Activated effector memory CD4-positive, alpha-beta T cell treated with Interleukin-2 at 50 U/mL for 16 hours (primary cell): Measurements from ENCODE around the gene MET.
"Not testable (repeated sequence)": the region's sequence is repeated elsewhere in the genome, so short reads cannot be mapped to it uniquely, and the experiment has no call there.

ENCODE experiments used
- DNase-seq: peaks from one replicate; pipeline ENCODE4 v3.0.0-alpha.2; 2020

MET gene

GRCh38 chr7:116698930-116699721 is 27.1 kb downstream of the MET start:
- DNase-seq = no peak

- DNase-seq = no peak
Observed at GRCh38 chr7:116699722-116700120, 27.7 kb downstream of the MET start.

GRCh38 chr7:116702046-116702785 is 30.2 kb downstream of the MET start:
- no peak for DNase-seq

- no peak for DNase-seq
Observed at GRCh38 chr7:116704650-116705228, 32.7 kb downstream of the MET start.

- DNase-seq = no peak
Observed at GRCh38 chr7:116705419-116705818, 33.4 kb downstream of the MET start.

- no peak for DNase-seq
Observed at GRCh38 chr7:116706668-116707126, 34.7 kb downstream of the MET start.

GRCh38 chr7:116707289-116707688 is 35.3 kb downstream of the MET start:
- DNase-seq = no peak

- DNase-seq = no peak
Observed at GRCh38 chr7:116708248-116708647, 36.3 kb downstream of the MET start.

- DNase-seq = no peak
Observed at GRCh38 chr7:116708861-116709260, 36.9 kb downstream of the MET start.

- no peak for DNase-seq
Observed at GRCh38 chr7:116709336-116709735, 37.3 kb downstream of the MET start.

GRCh38 chr7:116710764-116711452 is 38.9 kb downstream of the MET start:
- no peak for DNase-seq

GRCh38 chr7:116711790-116712189 is 39.8 kb downstream of the MET start:
- no peak for DNase-seq

- no peak for DNase-seq
Observed at GRCh38 chr7:116713500-116713899, 41.5 kb downstream of the MET start.

- no peak for DNase-seq
Observed at GRCh38 chr7:116713918-116714317, 41.9 kb downstream of the MET start.

GRCh38 chr7:116715077-116715476 is 43.1 kb downstream of the MET start:
- DNase-seq = no peak

- DNase-seq = no peak
Observed at GRCh38 chr7:116717137-116717536, 45.1 kb downstream of the MET start.

- DNase-seq = not testable (repeated sequence)
Observed at GRCh38 chr7:116723959-116724529, 52.0 kb downstream of the MET start.

GRCh38 chr7:116724560-116725231 is 52.7 kb downstream of the MET start:
- DNase-seq = no peak

GRCh38 chr7:116726149-116726548 is 54.2 kb downstream of the MET start:
- no peak for DNase-seq

- DNase-seq = no peak
Observed at GRCh38 chr7:116726713-116727431, 54.9 kb downstream of the MET start.

GRCh38 chr7:116727432-116728009 is 55.5 kb downstream of the MET start:
- DNase-seq = no peak
